ENCODE measurements around the gene SRCAP.

The SRCAP gene

DNA sequence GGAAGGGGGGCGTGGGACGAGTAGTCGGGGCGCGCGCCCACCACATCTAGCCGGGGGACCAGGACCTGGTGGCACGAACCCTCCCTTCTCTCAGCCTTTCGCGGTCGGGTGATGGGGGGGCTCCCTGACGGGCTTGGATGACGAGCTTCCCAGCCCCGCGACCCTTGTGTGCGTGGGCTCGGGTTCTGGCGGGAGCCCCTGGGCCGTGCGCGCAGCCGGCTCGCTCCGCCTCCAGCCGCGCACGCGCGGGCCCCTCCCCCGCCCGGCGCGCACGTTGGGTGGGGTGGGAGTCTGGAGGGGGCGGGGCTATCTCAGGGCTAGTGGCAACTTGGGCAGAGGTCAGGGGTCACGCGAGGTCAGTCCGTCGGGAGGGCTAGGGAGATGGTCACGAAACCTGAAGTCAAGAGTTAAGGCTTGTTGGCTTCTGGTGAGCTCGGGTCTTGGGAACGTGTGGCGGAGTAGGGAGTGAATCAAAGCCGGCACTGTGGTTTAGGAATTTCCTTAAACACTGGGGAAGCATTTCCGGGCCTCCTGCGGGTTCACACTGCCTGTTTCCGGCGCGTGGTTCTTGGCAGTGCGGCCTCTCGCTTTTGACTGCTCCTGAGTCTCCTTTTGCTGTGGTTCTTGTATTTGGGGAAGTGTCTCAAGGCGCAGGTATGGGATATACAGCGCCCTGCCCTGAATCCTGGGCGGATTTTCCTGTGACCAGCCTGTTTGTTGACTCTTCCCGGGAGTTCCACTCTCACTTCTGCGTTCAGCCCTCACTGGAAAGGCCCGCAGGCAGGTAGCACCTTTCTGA is at the start of gene SRCAP:
Gene SRCAP (plus strand): TSS at position 356 of the 799 bp plus-strand sequence. CDS start 1,654 bp downstream, outside the sequence.
- peak; percentile 84 for DNase-seq (ENCODE audit: low spot score)

DNA sequence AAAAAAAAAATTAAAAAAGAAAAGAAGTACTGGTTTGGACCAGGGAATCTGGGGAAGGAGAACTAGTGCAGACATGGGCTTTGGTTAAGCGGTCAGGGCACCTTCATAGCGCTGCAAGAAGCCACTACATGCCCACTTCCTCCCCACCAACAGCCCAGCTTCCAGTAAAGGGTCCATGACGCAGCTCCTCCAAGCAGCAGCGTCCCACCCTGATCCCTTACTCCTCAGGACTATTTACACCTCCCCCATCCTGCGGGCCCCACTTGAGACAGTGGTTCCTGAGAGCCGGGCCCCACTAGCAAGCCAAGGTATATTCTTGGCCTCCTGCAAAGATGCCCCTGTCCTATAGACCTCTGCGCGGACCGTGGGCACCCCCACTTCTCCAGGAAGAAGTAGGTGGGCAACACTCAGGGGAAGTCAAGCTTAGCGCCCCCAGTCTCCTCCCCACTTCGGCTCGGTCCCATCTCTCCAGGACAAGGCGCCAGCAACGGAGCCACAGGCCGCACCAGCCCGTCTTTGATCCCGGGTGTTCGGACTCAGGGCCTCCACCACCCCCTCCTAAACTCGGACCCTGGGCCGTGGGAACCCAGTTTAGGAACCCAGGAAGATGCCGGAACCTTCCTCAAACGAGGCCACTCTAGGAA is 49.1 kb upstream of the SRCAP start:
- DNase-seq (ENCODE audit: low spot score), result no peak

DNA sequence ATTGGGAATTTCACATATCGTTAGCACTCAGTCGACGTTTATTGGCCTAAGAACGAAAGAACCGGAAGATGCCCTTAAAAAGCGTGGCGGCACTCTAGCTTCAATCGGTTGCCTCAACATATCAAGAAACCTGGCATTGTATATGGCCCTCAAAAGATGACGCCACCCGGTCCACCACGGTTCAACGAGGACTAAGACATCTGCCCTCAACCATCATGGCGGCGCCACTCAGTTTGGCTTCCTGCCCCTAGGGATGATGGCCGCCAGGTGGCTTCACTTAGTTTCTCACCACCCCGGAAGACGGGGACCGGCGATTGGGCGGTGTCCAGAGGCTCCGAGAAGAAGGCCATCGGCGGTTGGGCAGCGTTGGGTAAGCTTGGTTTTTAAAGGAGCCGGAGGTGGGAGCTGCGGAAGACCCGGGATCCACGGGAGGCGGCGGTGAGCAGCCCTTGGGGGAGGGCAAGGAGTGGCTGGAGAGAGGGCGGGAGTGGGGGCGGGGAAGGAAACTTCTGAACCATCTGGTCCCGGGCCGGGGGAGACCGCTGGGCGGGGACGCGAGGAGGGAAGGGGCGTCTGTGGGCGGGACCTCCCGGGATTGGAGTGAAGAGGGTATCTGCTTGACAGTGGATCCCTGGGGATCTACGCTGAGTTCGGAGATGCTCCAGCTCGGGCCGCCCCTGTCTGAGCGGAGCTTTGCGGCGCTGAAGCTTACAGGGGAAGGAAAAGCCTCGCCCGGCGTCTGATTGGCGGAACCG is 48.4 kb upstream of the SRCAP start, which contains the start of gene PRR14:
Gene PRR14 (plus strand): TSS at position 592 of the 755 bp plus-strand sequence. CDS start 686 bp downstream, outside the sequence.
- peak; percentile 97 for DNase-seq (ENCODE audit: low spot score)

DNA sequence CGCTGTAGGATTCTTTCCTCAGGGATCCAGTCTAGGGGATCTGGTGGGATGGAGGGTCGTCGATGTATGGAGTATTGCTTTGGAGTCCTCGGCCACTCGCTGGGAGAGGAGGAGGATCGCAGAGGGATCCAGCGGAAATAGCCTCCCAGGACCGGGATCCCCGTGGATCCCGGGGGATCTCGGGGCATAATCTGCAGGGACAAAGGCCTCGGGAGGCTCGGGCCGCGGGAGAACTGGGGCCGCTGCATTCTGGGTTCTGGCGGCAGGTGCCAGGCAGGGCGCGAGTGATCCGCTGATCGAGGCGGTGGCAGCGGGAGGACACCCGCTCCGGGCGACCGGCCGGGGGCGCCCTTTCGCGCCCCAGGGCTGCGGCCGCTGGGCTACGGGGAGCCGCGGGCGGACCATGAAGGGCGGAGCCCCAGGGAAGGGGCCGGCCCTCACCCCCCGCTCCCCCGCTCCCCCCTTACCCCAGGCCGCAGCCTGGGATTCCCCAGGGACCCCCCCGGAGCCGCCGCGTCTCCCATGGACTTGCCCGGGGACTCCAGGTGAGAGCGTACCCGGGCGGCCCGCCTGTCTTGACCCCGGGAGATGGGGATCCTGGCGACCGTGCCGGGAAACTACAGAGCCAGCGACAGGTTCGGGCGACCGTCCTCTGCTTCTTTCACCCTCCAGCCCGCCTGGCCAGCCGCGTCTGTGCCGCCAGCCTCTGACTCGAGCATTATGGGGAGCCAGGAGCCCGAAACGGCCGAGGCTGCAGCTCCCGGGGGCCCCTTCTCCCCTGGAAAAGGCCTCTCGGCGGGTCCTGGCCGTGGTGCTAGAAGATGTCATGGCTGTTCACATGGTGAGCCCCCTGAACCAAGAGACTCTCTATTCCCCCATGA is 47.6 kb upstream of the SRCAP start:
- peak; percentile 82 for DNase-seq (ENCODE audit: low spot score)

DNA sequence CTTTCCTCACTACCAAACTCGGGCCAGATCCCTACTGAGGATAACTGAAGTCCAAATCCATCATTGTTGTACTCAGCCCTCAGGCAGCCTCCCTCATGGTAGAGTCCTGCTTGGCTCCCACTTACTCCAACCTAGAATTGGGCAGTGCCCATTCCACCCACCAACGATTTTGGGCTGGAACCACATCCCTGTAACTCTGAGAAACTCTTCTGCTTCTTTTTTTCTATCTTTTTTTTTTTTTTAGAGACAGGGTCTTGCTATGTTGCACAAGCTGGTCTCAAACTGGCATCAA is 47.0 kb upstream of the SRCAP start:
- no peak for DNase-seq (ENCODE audit: low spot score)

DNA sequence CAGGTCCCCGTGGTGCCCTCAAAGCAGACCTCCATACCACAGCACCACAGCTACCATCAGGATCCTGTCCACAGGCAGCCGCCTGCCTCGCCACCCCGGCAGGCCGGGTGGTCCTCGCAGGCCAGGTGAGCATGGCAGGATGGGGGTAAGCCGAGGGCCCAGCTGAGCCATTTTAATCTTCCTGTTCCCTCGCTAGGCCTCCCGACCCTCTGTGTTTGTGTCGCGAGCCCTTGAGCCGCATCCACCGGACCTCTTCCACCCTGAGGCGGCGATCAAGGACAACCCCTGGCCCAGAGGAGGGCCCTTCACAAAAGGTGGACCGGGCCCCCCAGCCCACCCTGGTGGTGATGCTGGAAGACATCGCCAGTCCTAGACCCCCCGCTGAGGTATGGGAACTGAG is 46.3 kb upstream of the SRCAP start:
- DNase-seq (ENCODE audit: low spot score), result no peak

DNA sequence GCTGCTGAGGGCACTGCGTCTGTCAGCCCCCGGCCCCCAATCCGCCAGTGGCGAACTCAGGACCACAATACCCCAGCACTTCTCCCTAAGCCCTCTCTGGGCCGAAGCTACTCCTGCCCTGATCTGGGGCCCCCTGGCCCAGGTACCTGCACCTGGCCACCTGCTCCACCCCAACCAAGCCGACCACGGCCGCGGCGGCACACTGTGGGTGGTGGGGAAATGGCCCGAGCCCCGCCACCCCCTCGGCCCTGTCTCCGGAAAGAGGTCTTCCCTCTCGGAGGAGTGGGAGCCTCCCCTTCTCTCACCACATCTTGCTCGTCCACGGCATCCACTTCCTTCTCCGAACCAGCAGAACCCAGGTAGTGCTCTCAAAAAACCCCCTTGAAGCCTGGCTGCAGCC is 44.1 kb upstream of the SRCAP start:
- no peak for DNase-seq (ENCODE audit: low spot score)

DNA sequence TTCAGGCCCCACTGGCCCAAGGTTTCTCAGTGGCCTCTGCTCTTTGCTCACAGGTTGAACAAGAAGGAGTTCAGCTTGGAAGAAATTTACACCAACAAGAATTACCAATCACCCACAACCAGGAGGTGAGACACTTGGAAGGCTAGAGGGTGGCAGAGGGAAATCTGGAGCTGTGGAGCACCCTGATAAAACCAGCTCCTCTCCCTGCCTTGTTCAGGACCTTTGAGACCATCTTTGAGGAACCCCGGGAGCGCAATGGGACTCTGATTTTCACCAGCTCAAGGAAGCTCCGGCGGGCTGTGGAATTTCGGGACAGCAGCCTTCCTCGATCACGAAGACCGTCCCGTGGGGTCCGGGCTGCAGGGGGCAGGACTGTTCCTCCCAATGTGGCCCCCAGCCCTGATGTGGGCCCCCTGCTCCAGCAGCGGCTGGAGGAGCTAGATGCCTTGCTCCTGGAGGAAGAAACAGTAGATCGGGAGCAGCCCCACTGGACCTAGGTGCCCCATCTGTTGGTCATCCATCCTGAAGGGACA is 43.1 kb upstream of the SRCAP start:
- DNase-seq (ENCODE audit: low spot score), result no peak

DNA sequence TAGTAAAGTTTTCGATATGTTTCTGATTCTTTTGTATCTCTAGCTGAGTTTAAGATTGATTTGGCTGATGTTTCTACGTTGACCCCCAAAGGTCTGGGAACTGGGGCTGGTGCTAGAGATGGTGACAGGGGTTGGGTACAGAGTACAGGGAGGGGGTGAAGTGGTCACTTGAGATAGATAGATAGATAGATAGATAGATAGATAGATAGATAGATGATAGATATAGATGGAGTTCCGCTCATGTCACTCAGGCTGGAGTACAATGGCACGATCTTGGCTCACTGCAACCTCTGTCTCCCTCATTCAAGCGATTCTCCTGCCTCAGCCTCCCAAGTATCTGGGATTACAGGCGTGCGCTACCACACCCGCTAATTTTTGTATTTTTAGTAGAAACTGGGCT is 42.6 kb upstream of the SRCAP start:
- DNase-seq (ENCODE audit: low spot score), result no peak

DNA sequence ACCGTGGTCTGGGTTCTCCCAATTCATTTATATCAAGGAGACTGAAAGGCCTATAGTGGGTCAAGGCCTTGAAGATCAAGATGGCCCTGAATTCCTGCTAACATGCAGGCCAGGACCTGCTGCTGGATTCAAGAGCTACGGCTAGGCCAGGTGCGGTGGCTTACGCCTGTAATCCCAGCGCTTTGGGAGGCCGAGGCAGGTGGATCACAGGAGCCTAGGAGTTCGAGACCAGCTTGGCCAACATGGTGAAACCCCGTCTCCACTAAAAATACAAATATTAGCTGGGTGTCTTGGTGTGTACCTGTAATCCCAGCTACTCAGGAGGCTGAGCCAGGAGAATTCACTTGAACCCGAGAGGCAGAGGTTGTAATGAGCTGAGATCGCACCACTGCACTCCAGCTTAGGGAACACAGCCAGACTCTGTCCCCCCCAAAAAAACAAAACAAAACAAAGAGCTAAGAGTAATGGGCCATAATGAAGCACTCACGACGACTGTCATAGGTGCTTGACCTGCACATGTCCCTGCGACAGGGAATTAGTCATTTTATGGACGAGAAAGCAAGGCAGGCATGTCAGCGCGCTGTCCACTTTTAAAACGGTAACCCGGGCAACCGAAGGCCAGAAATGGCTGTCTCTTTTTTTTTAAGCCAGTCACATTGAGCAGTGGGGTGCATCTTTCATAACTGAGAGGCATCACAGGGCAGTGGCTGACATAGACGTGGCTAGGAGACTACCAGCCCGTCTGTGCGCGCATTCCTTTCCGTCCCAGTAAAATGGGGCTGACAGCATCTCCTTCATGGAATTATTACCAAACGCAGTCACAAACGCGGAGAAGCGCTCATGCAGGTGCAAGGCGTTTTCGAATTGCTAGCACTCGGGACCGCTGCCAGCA is 41.8 kb upstream of the SRCAP start:
- DNase-seq (ENCODE audit: low spot score), result peak; percentile 57

DNA sequence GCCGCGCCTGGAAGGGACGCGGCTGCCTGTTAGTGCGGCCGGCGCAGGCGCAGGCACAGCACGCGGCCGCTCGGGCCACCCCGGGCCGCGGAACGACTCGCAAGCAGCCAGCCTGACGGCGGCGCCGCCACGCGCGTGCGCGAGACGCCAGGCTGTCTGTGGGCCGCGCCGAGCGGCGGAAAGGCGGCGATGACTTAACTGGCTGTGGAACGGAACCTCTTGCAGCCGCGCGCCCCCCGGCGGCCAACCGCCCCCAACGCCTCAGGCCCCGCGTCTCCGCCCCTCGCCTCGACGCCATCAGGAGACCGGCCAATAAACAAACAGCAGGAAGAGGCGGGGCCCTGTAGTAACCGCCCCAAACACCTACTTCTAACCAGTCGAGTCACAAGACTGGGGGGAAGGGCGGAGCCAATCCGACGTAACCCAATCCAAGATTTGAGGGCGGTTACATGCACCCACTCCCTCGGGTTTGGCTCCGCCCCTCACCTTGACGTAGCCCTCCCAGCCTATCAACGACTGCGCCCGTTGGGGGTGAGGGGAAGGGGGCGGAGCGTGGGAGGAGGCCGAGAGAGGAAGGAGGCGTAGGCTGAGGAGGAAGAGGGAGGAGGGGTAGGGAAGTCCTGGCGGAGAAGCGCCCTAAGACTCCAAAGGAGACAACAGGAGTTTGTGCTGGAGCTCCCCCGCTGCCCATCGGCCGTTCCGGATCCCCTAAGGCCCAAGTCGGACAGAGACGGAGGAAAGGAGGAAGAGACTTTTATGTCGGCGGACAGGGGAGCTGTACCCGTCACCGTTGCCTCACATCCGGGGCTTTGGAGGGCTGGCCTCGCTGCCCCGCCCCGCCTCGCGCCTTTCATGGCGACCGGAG is 40.9 kb upstream of the SRCAP start, which contains the start of gene FBRS:
Gene FBRS (plus strand): TSS at position 566 of the 865 bp plus-strand sequence. CDS start 1,088 bp downstream, outside the sequence.
- peak; percentile 99 for DNase-seq (ENCODE audit: low spot score)

DNA sequence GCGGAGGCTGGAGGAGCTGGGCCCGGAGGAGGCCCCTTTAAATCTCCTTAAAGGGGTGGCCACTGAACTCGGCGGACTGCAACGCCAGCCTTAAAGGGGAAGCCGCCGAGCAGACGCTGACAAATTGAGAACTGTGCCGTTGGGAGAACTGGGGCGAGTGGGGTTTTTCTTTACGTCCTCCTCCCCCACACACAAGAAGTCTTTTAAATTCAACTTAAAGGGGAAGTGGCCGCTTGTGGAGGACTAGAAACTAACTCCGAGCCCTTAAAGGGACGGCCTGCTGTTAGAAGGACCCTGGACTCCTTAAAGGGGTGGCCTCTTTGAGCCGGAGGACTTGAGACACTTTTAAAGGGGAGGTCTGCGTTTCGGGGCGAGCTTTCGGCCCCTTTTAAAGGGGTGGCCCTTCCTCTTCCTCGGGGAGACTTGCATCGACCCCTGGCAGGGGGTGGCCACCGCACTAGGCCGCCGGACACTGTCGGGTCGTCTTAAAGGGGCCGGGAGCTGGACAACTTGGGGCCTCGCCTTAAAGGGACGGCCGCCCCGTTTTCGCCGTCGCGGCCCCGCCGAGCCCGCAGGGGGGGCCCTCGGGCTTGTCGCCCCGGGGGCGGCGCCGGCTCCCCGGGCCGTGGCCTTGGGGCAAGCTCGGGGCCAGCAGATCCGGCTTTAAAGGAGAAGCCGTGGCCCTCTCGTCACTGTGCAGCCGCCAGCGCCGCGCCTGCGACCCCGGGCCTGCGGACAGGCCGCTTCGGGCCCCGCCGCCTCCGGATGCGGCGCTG is 40.1 kb upstream of the SRCAP start:
- DNase-seq (ENCODE audit: low spot score), result peak; percentile 91

DNA sequence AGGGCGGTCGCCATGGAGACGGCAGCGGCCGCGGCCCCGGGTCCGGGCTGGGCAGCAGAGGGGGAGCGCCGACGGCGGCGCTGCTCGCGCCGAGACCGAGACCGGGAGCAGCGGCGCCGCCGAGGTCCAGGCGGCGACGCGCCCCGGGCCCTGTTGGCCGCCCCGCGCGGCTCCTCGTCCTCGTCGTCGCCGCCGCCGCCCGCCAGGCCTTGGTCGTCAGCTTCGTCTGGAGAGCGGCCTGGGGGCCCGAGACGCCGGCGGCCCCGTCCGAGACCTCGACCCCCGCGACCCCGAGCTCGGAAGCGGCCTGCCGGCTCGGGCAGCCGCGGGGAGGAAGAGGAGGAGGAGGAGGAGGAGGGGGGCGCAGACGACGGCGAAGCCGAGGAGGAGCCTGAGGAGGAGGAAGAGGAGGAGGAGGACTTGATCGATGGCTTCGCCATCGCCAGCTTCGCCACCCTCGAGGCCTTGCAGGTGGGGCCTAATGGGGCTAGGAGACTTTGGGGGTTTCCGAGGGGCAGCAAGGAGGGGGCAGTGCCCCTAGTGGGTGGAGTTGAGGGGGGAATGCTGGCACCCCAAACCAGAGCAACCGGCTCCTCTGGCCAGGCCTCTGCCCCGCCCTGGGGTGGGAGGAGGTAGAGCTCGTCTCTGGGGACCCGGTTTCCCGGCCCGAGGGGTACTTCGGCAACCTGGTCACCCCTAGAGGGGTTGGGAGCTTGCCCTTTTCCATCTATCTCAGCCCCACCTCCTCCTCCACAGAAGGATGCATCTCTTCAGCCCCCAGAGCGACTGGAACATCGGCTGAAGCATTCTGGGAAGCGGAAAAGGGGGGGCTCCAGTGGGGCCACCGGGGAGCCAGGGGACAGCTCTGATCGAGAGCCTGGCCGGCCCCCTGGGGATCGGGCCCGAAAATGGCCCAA is 39.2 kb upstream of the SRCAP start:
- peak; percentile 37 for DNase-seq (ENCODE audit: low spot score)

DNA sequence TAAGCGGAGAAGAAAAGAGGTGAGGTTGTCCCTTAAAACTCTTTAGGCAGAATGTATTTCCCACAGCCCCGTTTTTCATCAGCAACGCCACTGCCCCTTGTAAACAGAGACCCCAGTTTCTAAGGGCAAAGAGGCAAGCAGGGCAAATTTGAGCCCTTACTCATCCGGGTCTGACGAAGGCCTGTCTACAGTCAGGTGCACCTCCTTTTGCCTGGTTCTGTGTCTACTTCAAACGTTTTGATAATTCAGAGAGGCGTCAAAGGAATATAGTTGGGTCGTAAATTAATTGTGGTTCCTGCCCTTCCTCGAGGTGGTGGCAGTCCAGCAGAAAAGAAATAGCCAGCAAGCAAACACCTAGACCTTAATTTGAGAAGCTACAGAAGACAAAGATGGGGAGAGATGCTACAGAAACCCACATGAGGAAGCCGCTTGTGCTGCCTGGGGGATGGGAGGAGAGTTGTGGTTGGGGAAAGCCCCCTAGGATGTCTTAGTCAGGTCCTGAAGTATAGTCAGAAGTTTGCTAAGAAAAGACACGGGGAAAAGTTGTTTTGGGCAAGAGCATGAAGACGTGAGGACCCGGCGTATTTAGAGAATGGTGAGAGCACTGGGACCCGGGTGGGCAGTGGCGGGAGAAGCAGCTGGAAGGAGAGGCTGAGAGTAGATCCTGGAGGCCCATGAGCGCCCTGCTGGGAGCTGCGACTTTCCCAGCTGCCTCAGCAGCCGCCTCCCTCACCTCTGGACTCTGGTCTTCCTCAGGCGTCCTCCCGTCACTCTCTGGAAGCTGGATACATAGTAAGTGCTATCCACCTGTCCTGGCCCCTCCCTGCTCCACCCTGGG is 38.3 kb upstream of the SRCAP start:
- DNase-seq (ENCODE audit: low spot score), result no peak

DNA sequence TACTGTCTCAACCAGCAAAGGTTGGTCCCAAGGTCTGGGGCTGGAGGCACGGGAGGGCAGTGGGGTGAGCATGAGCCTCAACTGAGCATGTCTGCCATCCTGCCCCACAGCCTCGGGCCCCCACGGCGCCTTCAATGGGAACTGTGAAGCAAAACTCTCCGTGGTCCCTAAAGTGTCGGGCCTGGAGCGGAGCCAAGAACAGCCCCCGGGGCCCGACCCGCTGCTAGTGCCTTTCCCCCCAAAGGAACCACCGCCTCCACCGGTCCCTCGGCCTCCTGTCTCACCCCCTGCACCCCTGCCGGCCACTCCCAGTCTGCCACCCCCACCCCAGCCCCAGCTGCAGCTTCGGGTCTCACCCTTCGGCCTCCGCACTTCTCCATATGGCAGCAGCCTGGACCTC is 36.5 kb upstream of the SRCAP start:
- DNase-seq (ENCODE audit: low spot score), result no peak

DNA sequence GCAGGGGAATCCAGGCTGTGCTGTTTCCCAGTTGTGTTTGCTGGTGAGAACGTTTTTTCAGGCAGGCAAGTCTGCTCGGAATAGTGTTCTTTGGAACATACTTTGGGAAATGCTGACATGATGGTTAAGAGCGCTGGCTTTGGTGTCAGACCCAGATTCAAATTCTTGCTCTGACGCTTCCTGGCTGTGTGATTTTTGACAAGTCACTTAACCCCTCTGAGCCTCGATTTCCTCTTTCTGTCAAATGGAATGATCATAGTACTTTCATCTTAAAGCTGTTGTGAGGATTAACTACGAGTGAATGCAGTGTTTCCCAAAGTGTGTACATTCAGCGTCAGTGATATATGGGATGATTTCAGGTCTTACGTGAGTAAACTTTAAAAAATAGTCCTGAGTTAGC is 35.9 kb upstream of the SRCAP start:
- no peak for DNase-seq (ENCODE audit: low spot score)

DNA sequence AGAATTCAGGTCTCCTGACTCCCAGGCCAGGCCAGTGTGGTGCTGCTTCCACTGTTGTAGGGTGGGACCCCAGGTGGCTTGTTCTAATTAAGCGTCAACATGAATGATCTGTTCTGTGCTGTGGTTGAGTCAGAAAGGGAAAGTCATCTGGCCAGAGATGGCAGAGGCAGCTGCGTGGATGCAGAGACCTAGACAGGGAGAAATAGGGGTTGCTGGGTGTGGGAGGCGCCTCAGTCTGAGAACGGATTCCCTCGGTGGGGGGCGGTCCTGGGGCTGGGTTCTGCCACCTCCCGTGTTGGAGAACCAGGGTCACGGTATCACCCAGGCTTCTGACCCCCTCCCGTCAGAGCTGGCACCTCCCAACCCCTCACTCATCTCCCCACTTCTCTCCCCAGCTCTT is 35.2 kb upstream of the SRCAP start:
- DNase-seq (ENCODE audit: low spot score), result no peak

Data from hepatic stellate cell (primary cell).